ENCODE measurements around the gene SPSB3.

The SPSB3 gene

GRCh38 chr16:1826691-1827573 lies 44.6 kb upstream of the SPSB3 start, which contains the start of the genes FAHD1 and HAGH:
FAHD1 (plus strand) TSS chr16:1827206; CDS start chr16:1827239, 33 bp downstream.
HAGH (minus strand) TSS chr16:1826825; CDS start chr16:1826787, 38 bp downstream.
- peak within 1 kb of the TSS; percentile 95 for H3K27ac ChIP-seq
- no peaks in the 10 kb centered on the region for H3K27me3 ChIP-seq (ENCODE audit: insufficient read depth, low read depth, severe bottlenecking)
- H3K9me3 ChIP-seq (ENCODE audit: severe bottlenecking) = no peaks in the 10 kb centered on the region
- peak; percentile 92 for DNase-seq
- peaks cover 29% of the 10 kb centered on the region for H3K36me3 ChIP-seq
- peak within 1 kb of the TSS; percentile 92 for H3K4me3 ChIP-seq (ENCODE audit: low read depth, low read length)
- TF ChIP-seq CTCF (IDR thresholded peaks at IDR 0.05; ENCODE audit: low read depth, low read length) = no peak

GRCh38 chr16:1825864-1826690 lies 43.7 kb upstream of the SPSB3 start:
- H3K27me3 ChIP-seq (ENCODE audit: insufficient read depth, low read depth, severe bottlenecking) = no peaks in the 10 kb centered on the region
- TF ChIP-seq CTCF (IDR thresholded peaks at IDR 0.05; ENCODE audit: low read depth, low read length) = no peak
- DNase-seq = peak; percentile 18
- no peaks in the 10 kb centered on the region for H3K9me3 ChIP-seq (ENCODE audit: severe bottlenecking)
- H3K27ac ChIP-seq = peak overlapping the region; percentile 31; the same call in 1 of the 2 replicates
- H3K4me3 ChIP-seq (ENCODE audit: low read depth, low read length) = peak overlapping the region; percentile 92
- H3K36me3 ChIP-seq = peaks cover 33% of the 10 kb centered on the region

- peaks cover 36% of the 10 kb centered on the region for H3K36me3 ChIP-seq
- no peaks in the 10 kb centered on the region for H3K9me3 ChIP-seq (ENCODE audit: severe bottlenecking)
- no peaks in the 10 kb centered on the region for H3K27me3 ChIP-seq (ENCODE audit: insufficient read depth, low read depth, severe bottlenecking)
- peak overlapping the region; percentile 47; the same call in 1 of the 2 replicates for H3K4me3 ChIP-seq (ENCODE audit: low read depth, low read length)
- no peak for DNase-seq
- no peak for TF ChIP-seq CTCF (IDR thresholded peaks at IDR 0.05; ENCODE audit: low read depth, low read length)
- H3K27ac ChIP-seq = no peak overlapping the region
These were observed 43.1 kb upstream of the SPSB3 start for GRCh38 chr16:1825381-1825863.

GRCh38 chr16:1823821-1824220 lies 41.5 kb upstream of the SPSB3 start:
- peak; percentile 59; the same call in 1 of the 2 replicates for TF ChIP-seq CTCF (IDR thresholded peaks at IDR 0.05; ENCODE audit: low read depth, low read length)

GRCh38 chr16:1822801-1823200 lies 40.4 kb upstream of the SPSB3 start:
- Histone ChIP-seq H3K27ac (no peak overlapping the region), H3K27me3 (ENCODE audit: insufficient read depth, low read depth, severe bottlenecking) (no peaks in the 10 kb centered on the region), H3K36me3 (peaks cover 24% of the 10 kb centered on the region), H3K4me3 (ENCODE audit: low read depth, low read length) (no peak overlapping the region), H3K9me3 (ENCODE audit: severe bottlenecking) (no peaks in the 10 kb centered on the region)
- TF ChIP-seq CTCF (IDR thresholded peaks at IDR 0.05; ENCODE audit: low read depth, low read length) = no peak
- DNase-seq = no peak

More at GRCh38 chr16:1823821-1824220, 41.5 kb upstream of the SPSB3 start:
- no peak overlapping the region for H3K27ac ChIP-seq
- no peaks in the 10 kb centered on the region for H3K27me3 ChIP-seq (ENCODE audit: insufficient read depth, low read depth, severe bottlenecking)
- peaks cover 29% of the 10 kb centered on the region for H3K36me3 ChIP-seq
- H3K4me3 ChIP-seq (ENCODE audit: low read depth, low read length) = no peak overlapping the region
- no peaks in the 10 kb centered on the region for H3K9me3 ChIP-seq (ENCODE audit: severe bottlenecking)
- DNase-seq = peak; percentile 72
